Neural cell (in vitro differentiated cells): Measurements from ENCODE around the gene MAPK14.

Experiments
- CTCF ChIP-seq: fragments of 450-650 bp; IDR thresholded peaks from 2 replicates; pipeline ENCODE4 v1.5.1; 2014; ENCODE audit warnings: antibody characterized with exemption, mild to moderate bottlenecking, moderate library complexity; ENCODE audit not compliant: poor library complexity, severe bottlenecking
- EP300 ChIP-seq: fragments of 450-650 bp; conservative IDR thresholded peaks from 2 replicates; pipeline ENCODE4 v1.6.1; 2014; ENCODE audit warnings: antibody characterized with exemption, mild to moderate bottlenecking, moderate library complexity; ENCODE audit not compliant: poor library complexity, severe bottlenecking
- MXI1 ChIP-seq: fragments of 450-650 bp; conservative IDR thresholded peaks from 2 replicates; pipeline ENCODE4 v1.6.1; 2014; ENCODE audit warnings: antibody characterized with exemption, mild to moderate bottlenecking; ENCODE audit not compliant: poor library complexity, severe bottlenecking
- POLR2AphosphoS5 ChIP-seq: IDR thresholded peaks from 2 replicates; pipeline ENCODE4 v1.6.1; 2012
- RAD21 ChIP-seq: fragments of 450-650 bp; conservative IDR thresholded peaks from 2 replicates; pipeline ENCODE4 v1.6.1; 2014; ENCODE audit warnings: antibody characterized with exemption, mild to moderate bottlenecking, moderate library complexity
- SMC3 ChIP-seq: fragments of 450-650 bp; conservative IDR thresholded peaks from 2 replicates; pipeline ENCODE4 v1.6.1; 2014; ENCODE audit warnings: antibody characterized with exemption, mild to moderate bottlenecking, moderate library complexity; ENCODE audit not compliant: poor library complexity
- TAF1 ChIP-seq: IDR thresholded peaks from 2 replicates; pipeline ENCODE4 v1.6.1; 2012; ENCODE audit warnings: low read depth

GRCh38 chr6:36149476-36149875, 121.9 kb downstream of the MAPK14 start:
- TF ChIP-seq TAF1 (no peak), CTCF (no peak), POLR2AphosphoS5 (no peak), EP300 (no peak), MXI1 (no peak), RAD21 (no peak), SMC3 (no peak)
